Neural cell (in vitro differentiated cells): Measurements from ENCODE around the gene EYS. TPM values are rescaled to one million over a fixed set of nuclear protein-coding genes. Genes with fewer than 3 reads are reported as not detected.
"Not testable (repeated sequence)": the region's sequence is repeated elsewhere in the genome, so short reads cannot be mapped to it uniquely, and the experiment has no call there.

ENCODE experiments used
- H2AFZ ChIP-seq: fragments of 200-600, 300-800 bp; sonication (generic), shearing (Covaris generic); 2 replicates; pipeline ENCODE4 v1.6.0; 2014; ENCODE audit warnings: low read depth, mild to moderate bottlenecking, antibody characterized with exemption, low read length, moderate library complexity
- H3F3A ChIP-seq: fragments of 200-600 bp; shearing (Covaris generic); 2 replicates; pipeline ENCODE4 v1.6.1; 2016; ENCODE audit warnings: mild to moderate bottlenecking, moderate library complexity, mixed read lengths, antibody characterized with exemption, low read length; ENCODE audit not compliant: insufficient read depth, poor library complexity, severe bottlenecking
- H3K27ac ChIP-seq: fragments of 200-600, 300-800 bp; sonication (generic), shearing (Covaris generic); 2 replicates; pipeline ENCODE4 v1.5.1; 2014; ENCODE audit warnings: mild to moderate bottlenecking, low read length, moderate library complexity
- H3K27me3 ChIP-seq: fragments of 300-800, 200-600 bp; sonication (generic), shearing (Covaris generic); 2 replicates; pipeline ENCODE4 v1.6.0; 2014; ENCODE audit warnings: mild to moderate bottlenecking, low read depth, low read length, moderate library complexity; ENCODE audit not compliant: insufficient read depth
- H3K36me3 ChIP-seq: fragments of 300-800, 200-600 bp; sonication (generic), shearing (Covaris generic); 2 replicates; pipeline ENCODE4 v1.5.1; 2014; ENCODE audit warnings: mild to moderate bottlenecking, antibody characterized with exemption, low read length, moderate library complexity; ENCODE audit not compliant: insufficient read depth
- H3K4me2 ChIP-seq: fragments of 300-800, 200-600 bp; sonication (generic), shearing (Covaris generic); 2 replicates; pipeline ENCODE4 v1.6.0; 2014; ENCODE audit warnings: mild to moderate bottlenecking, low read length
- H3K4me3 ChIP-seq: fragments of 300-800, 200-600 bp; sonication (generic), shearing (Covaris generic); 2 replicates; pipeline ENCODE4 v1.5.1; 2014; ENCODE audit warnings: mild to moderate bottlenecking, low read length, moderate library complexity
- H3K79me2 ChIP-seq: fragments of 200-600 bp; shearing (Covaris generic); replicated peaks from 2 replicates; pipeline ENCODE4 v1.6.0; 2014; ENCODE audit warnings: mild to moderate bottlenecking, low read length, moderate library complexity; ENCODE audit not compliant: insufficient read depth
- H3K9ac ChIP-seq: fragments of 300-800, 200-600 bp; sonication (generic), shearing (Covaris generic); 2 replicates; pipeline ENCODE4 v1.6.1; 2016; ENCODE audit warnings: mild to moderate bottlenecking, low read length, mixed read lengths
- H3K9me2 ChIP-seq: fragments of 200-600 bp; shearing (Covaris generic); 2 replicates; pipeline ENCODE4 v1.6.1; 2016; ENCODE audit warnings: mild to moderate bottlenecking, low read length, mixed read lengths; ENCODE audit not compliant: insufficient read depth
- H3K9me3 ChIP-seq: fragments of 200-600, 300-800 bp; sonication (generic), shearing (Covaris generic); 2 replicates; pipeline ENCODE4 v1.6.1; 2016; ENCODE audit warnings: mild to moderate bottlenecking, mixed run types, low read length, moderate library complexity, mixed read lengths
- H4K20me1 ChIP-seq: fragments of 200-600 bp; shearing (Covaris generic); 2 replicates; pipeline ENCODE4 v1.6.1; 2016; ENCODE audit warnings: mild to moderate bottlenecking, mixed run types; ENCODE audit not compliant: insufficient read depth
- EP300 ChIP-seq: fragments of 450-650 bp; conservative IDR thresholded peaks from 2 replicates; pipeline ENCODE4 v1.6.1; 2014; ENCODE audit warnings: antibody characterized with exemption, mild to moderate bottlenecking, moderate library complexity; ENCODE audit not compliant: poor library complexity, severe bottlenecking
- EZH2 ChIP-seq: fragments of 200-600, 300-800 bp; shearing (Covaris generic), sonication (generic); IDR thresholded peaks from 2 replicates; pipeline ENCODE4 v1.6.1; 2014; ENCODE audit warnings: antibody characterized with exemption, low read length, borderline replicate concordance, mild to moderate bottlenecking; ENCODE audit not compliant: insufficient read depth, poor library complexity, severe bottlenecking
- MXI1 ChIP-seq: fragments of 450-650 bp; conservative IDR thresholded peaks from 2 replicates; pipeline ENCODE4 v1.6.1; 2014; ENCODE audit warnings: antibody characterized with exemption, mild to moderate bottlenecking; ENCODE audit not compliant: poor library complexity, severe bottlenecking
- POLR2AphosphoS5 ChIP-seq: IDR thresholded peaks from 2 replicates; pipeline ENCODE4 v1.6.1; 2012
- RAD21 ChIP-seq: fragments of 450-650 bp; conservative IDR thresholded peaks from 2 replicates; pipeline ENCODE4 v1.6.1; 2014; ENCODE audit warnings: antibody characterized with exemption, mild to moderate bottlenecking, moderate library complexity
- SMC3 ChIP-seq: fragments of 450-650 bp; conservative IDR thresholded peaks from 2 replicates; pipeline ENCODE4 v1.6.1; 2014; ENCODE audit warnings: antibody characterized with exemption, mild to moderate bottlenecking, moderate library complexity; ENCODE audit not compliant: poor library complexity
- TAF1 ChIP-seq: IDR thresholded peaks from 2 replicates; pipeline ENCODE4 v1.6.1; 2012; ENCODE audit warnings: low read depth
- polyA plus RNA-seq: library from polyadenylated mRNA; depleted of rRNA; stranded (reverse); fragments of >200 nt; gene quantifications from 2 replicates; pipeline ENCODE4 v1.2.3, GENCODE V29; 2014
- TF ChIP-seq, protein P1 (sequence below): IDR thresholded peaks from 2 replicates; pipeline ENCODE4 v1.6.1; 2012; ENCODE audit warnings: borderline replicate concordance
- TF ChIP-seq, protein P2 (sequence below): fragments of 450-650 bp; IDR thresholded peaks from 2 replicates; pipeline ENCODE4 v1.5.1; 2014; ENCODE audit warnings: antibody characterized with exemption, mild to moderate bottlenecking, moderate library complexity; ENCODE audit not compliant: poor library complexity, severe bottlenecking

The EYS gene
- polyA plus RNA-seq, 1 donor from 2014 or later = 0.38 TPM

DNA sequence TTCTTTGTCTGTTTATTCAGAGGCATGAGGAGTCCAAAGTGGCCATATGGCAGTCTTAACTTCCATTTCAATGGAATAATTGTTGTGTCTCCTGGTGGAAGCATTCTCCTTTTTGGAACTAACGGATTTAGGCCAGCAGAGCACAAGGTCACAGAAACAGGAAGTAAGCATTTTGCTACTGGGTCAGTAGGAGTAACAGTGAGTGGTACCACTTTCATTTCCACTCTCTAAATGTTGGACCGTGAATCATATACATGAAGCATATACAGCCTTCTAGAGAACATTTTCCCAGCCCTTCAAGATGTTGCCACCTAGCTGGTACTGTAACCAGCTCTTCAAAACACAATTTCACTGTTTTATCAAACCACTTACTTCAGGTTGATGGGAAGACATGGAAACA, 182.8 kb downstream of the EYS start:
- Histone ChIP-seq H3K9me3 (no peaks in the 10 kb centered on the region), H3K27me3 (no peaks in the 10 kb centered on the region), H3K4me2 (no peak overlapping the region), H3K36me3 (no peaks in the 10 kb centered on the region), H3K9ac (no peak overlapping the region), H2AFZ (no peak overlapping the region), H3F3A (no peaks in the 10 kb centered on the region), H3K9me2 (no peaks in the 10 kb centered on the region), H4K20me1 (no peaks in the 10 kb centered on the region), H3K4me3 (no peak overlapping the region), H3K27ac (no peak overlapping the region), H3K79me2 (no peaks in the 10 kb centered on the region)
- TF ChIP-seq EP300 (no peak), MXI1 (no peak), POLR2AphosphoS5 (no peak), SMC3 (no peak), RAD21 (no peak), EZH2 (no peak), TAF1 (no peak)
- TF ChIP-seq, protein P1, sequence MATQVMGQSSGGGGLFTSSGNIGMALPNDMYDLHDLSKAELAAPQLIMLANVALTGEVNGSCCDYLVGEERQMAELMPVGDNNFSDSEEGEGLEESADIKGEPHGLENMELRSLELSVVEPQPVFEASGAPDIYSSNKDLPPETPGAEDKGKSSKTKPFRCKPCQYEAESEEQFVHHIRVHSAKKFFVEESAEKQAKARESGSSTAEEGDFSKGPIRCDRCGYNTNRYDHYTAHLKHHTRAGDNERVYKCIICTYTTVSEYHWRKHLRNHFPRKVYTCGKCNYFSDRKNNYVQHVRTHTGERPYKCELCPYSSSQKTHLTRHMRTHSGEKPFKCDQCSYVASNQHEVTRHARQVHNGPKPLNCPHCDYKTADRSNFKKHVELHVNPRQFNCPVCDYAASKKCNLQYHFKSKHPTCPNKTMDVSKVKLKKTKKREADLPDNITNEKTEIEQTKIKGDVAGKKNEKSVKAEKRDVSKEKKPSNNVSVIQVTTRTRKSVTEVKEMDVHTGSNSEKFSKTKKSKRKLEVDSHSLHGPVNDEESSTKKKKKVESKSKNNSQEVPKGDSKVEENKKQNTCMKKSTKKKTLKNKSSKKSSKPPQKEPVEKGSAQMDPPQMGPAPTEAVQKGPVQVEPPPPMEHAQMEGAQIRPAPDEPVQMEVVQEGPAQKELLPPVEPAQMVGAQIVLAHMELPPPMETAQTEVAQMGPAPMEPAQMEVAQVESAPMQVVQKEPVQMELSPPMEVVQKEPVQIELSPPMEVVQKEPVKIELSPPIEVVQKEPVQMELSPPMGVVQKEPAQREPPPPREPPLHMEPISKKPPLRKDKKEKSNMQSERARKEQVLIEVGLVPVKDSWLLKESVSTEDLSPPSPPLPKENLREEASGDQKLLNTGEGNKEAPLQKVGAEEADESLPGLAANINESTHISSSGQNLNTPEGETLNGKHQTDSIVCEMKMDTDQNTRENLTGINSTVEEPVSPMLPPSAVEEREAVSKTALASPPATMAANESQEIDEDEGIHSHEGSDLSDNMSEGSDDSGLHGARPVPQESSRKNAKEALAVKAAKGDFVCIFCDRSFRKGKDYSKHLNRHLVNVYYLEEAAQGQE = no peak
- TF ChIP-seq, protein P2, sequence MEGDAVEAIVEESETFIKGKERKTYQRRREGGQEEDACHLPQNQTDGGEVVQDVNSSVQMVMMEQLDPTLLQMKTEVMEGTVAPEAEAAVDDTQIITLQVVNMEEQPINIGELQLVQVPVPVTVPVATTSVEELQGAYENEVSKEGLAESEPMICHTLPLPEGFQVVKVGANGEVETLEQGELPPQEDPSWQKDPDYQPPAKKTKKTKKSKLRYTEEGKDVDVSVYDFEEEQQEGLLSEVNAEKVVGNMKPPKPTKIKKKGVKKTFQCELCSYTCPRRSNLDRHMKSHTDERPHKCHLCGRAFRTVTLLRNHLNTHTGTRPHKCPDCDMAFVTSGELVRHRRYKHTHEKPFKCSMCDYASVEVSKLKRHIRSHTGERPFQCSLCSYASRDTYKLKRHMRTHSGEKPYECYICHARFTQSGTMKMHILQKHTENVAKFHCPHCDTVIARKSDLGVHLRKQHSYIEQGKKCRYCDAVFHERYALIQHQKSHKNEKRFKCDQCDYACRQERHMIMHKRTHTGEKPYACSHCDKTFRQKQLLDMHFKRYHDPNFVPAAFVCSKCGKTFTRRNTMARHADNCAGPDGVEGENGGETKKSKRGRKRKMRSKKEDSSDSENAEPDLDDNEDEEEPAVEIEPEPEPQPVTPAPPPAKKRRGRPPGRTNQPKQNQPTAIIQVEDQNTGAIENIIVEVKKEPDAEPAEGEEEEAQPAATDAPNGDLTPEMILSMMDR = no peak

DNA sequence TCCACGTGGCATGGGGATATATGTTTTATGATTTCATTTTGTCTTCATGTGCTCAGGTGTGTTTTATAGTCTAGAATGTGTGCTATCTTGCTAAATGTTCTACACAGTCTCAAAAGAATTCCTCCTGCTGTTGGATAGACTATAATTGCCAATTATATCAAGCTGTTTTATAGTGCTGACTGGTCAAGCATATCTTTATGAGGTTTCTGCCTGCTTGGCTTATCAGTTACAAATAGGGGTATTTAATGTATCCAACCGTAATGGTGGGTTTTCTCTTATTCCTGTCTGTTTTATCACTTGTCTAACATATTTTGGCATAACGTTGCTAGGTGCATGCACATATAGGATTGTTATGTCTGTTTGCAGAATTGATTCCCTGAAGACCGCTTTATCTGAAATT, 201.3 kb downstream of the EYS start:
- no peak overlapping the region for H2AFZ ChIP-seq
- H3K9me2 ChIP-seq = no peaks in the 10 kb centered on the region
- H3K4me3 ChIP-seq = no peak overlapping the region
- no peak for TF ChIP-seq SMC3
- TF ChIP-seq EP300 = no peak
- TF ChIP-seq RAD21 = no peak
- no peak overlapping the region for H3K27ac ChIP-seq
- H3K4me2 ChIP-seq = no peak overlapping the region
- no peaks in the 10 kb centered on the region for H3K79me2 ChIP-seq
- no peaks in the 10 kb centered on the region for H3F3A ChIP-seq
- no peak overlapping the region for H3K9ac ChIP-seq
- H3K27me3 ChIP-seq = no peaks in the 10 kb centered on the region
- no peaks in the 10 kb centered on the region for H3K36me3 ChIP-seq
- H4K20me1 ChIP-seq = no peaks in the 10 kb centered on the region
- no peaks in the 10 kb centered on the region for H3K9me3 ChIP-seq

- Histone ChIP-seq H3K9ac (no peak overlapping the region), H3K4me3 (no peak overlapping the region), H3K27me3 (no peaks in the 10 kb centered on the region), H3K36me3 (no peaks in the 10 kb centered on the region), H3K9me2 (no peaks in the 10 kb centered on the region), H4K20me1 (no peaks in the 10 kb centered on the region), H3K4me2 (no peak overlapping the region), H3K79me2 (no peaks in the 10 kb centered on the region), H3K27ac (no peak overlapping the region), H3K9me3 (no peaks in the 10 kb centered on the region), H2AFZ (no peak overlapping the region), H3F3A (no peaks in the 10 kb centered on the region)
- no peak for TF ChIP-seq TAF1
- TF ChIP-seq, protein P1 = no peak
- no peak for TF ChIP-seq SMC3
- TF ChIP-seq RAD21 = no peak
- no peak for TF ChIP-seq EP300
- TF ChIP-seq MXI1 = no peak
Observed at GRCh38 chr6:65501045-65501444, 206.0 kb downstream of the EYS start.

DNA sequence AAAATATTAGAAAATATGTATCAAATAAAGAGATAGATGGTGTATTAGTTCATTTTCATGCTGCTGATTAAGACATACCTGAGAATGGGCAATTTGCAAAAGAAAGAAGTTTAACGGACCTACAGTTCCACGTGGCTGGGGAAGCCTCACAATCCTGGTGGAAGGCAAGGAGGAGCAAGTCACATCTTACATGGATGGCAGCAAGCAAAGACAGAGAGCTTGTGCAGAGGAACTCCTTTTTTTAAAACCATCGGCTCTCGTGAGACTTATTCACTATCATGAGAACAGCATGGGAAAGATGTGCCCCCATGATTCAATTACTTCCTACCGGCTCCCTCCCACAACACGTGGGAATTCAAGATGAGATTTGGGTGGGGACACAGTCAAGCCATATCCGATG, 223.4 kb downstream of the EYS start:
- H3F3A ChIP-seq, H3K36me3 ChIP-seq, H3K9me2 ChIP-seq, H3K4me2 ChIP-seq, H3K27me3 ChIP-seq, H2AFZ ChIP-seq, H3K4me3 ChIP-seq, H4K20me1 ChIP-seq, H3K9me3 ChIP-seq, H3K9ac ChIP-seq, H3K79me2 ChIP-seq, H3K27ac ChIP-seq: not testable (repeated sequence)
